Loucy (cell line): ENCODE results near the gene TBC1D26.

ENCODE experiments used
- H2AFZ ChIP-seq: fragments of 200-600 bp; sonication (generic); 2 replicates; pipeline ENCODE4 v1.6.0; 2016; ENCODE audit warnings: antibody characterized with exemption, mild to moderate bottlenecking, low read length, moderate library complexity
- H3F3A ChIP-seq: fragments of 200-600 bp; 2 replicates; pipeline ENCODE4 v1.6.0; 2016; ENCODE audit warnings: antibody characterized with exemption, low read depth, mild to moderate bottlenecking
- H3K27me3 ChIP-seq: fragments of 200-600 bp; sonication (generic); 2 replicates; pipeline ENCODE4 v1.6.1; 2014; ENCODE audit warnings: low read length, mild to moderate bottlenecking; ENCODE audit not compliant: insufficient read depth, poor library complexity, severe bottlenecking
- H3K36me3 ChIP-seq: fragments of 200-600 bp; sonication (generic); 2 replicates; pipeline ENCODE4 v1.6.1; 2016; ENCODE audit warnings: low read length; ENCODE audit not compliant: insufficient read depth
- H3K4me1 ChIP-seq: fragments of 200-600 bp; sonication (generic); 2 replicates; pipeline ENCODE4 v1.5.1; 2014; ENCODE audit warnings: low read length, mild to moderate bottlenecking; ENCODE audit not compliant: insufficient read depth, poor library complexity, severe bottlenecking
- H3K4me2 ChIP-seq: fragments of 200-600 bp; sonication (generic); 2 replicates; pipeline ENCODE4 v1.6.0; 2014; ENCODE audit warnings: antibody characterized with exemption, low read length, low read depth, mild to moderate bottlenecking; ENCODE audit not compliant: poor library complexity, severe bottlenecking
- H3K4me3 ChIP-seq: fragments of 200-600 bp; sonication (generic); 2 replicates; pipeline ENCODE4 v1.5.1; 2014; ENCODE audit warnings: low read length, mild to moderate bottlenecking, mixed read lengths; ENCODE audit not compliant: poor library complexity, severe bottlenecking
- H3K79me2 ChIP-seq: fragments of 200-600 bp; sonication (generic); 2 replicates; pipeline ENCODE4 v1.6.1; 2014; ENCODE audit warnings: low read length; ENCODE audit not compliant: insufficient read depth
- H3K9ac ChIP-seq: fragments of 200-600 bp; sonication (generic); 2 replicates; pipeline ENCODE4 v1.6.0; 2014; ENCODE audit warnings: mild to moderate bottlenecking, low read depth, low read length, moderate library complexity; ENCODE audit not compliant: poor library complexity, severe bottlenecking
- H3K9me2 ChIP-seq: fragments of 200-600 bp; sonication (generic); replicated peaks from 2 replicates; pipeline ENCODE4 v1.6.1; 2016; ENCODE audit warnings: low read depth, low read length, mixed read lengths
- H3K9me3 ChIP-seq: fragments of 200-600 bp; sonication (generic); 2 replicates; pipeline ENCODE4 v1.6.1; 2014; ENCODE audit warnings: mild to moderate bottlenecking, antibody characterized with exemption, low read length, low read depth; ENCODE audit not compliant: insufficient read depth
- H4K20me1 ChIP-seq: fragments of 200-600 bp; sonication (generic); 2 replicates; pipeline ENCODE4 v1.6.0; 2014; ENCODE audit warnings: antibody characterized with exemption, low read length, mild to moderate bottlenecking; ENCODE audit not compliant: insufficient read depth, poor library complexity, severe bottlenecking
- EZH2phosphoT487 ChIP-seq: fragments of 200-600 bp; IDR thresholded peaks from 2 replicates; pipeline ENCODE4 v1.6.1; 2018; ENCODE audit warnings: antibody characterized with exemption, mild to moderate bottlenecking, moderate library complexity, borderline replicate concordance
- TF ChIP-seq, protein P1 (sequence below): fragments of 200-600 bp; sonication (generic); conservative IDR thresholded peaks from 2 replicates; pipeline ENCODE4 v1.5.1; 2014; ENCODE audit warnings: mild to moderate bottlenecking, antibody characterized with exemption, low read length

The TBC1D26 gene

DNA sequence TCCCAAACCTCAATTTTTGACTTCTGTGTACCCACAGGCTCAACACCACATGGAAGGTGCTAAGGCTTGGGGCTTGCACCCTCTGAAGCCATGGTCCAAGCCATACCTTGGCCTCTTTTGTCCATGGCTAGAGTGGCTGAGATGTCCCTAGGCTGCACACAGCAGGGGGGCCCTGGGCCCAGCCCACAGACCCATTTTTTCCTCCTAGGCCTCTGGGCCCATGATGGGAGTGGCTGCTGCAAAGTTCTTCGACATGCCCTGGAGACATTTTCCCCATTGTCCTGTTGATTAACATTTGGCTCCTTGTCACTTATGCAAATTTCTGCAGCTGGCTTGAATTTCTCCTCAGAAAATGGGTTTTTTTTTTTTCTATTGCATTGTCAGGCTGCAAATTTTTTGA is 47.0 kb downstream of the TBC1D26 start:
- Histone ChIP-seq H3F3A (no peaks in the 10 kb centered on the region), H3K36me3 (no peaks in the 10 kb centered on the region), H3K9me3 (0 out of 2 replicates have a peak, but pooled peaks cover 3% of the 10 kb centered on the region), H3K9ac (no peak overlapping the region), H4K20me1 (no peaks in the 10 kb centered on the region), H3K4me2 (no peak overlapping the region), H3K9me2 (no peaks in the 10 kb centered on the region), H3K27me3 (no peaks in the 10 kb centered on the region), H3K4me1 (no peaks in the 10 kb centered on the region), H3K4me3 (no peak overlapping the region), H3K79me2 (no peaks in the 10 kb centered on the region), H2AFZ (no peak overlapping the region)
- no peak for TF ChIP-seq EZH2phosphoT487
- TF ChIP-seq, protein P1, sequence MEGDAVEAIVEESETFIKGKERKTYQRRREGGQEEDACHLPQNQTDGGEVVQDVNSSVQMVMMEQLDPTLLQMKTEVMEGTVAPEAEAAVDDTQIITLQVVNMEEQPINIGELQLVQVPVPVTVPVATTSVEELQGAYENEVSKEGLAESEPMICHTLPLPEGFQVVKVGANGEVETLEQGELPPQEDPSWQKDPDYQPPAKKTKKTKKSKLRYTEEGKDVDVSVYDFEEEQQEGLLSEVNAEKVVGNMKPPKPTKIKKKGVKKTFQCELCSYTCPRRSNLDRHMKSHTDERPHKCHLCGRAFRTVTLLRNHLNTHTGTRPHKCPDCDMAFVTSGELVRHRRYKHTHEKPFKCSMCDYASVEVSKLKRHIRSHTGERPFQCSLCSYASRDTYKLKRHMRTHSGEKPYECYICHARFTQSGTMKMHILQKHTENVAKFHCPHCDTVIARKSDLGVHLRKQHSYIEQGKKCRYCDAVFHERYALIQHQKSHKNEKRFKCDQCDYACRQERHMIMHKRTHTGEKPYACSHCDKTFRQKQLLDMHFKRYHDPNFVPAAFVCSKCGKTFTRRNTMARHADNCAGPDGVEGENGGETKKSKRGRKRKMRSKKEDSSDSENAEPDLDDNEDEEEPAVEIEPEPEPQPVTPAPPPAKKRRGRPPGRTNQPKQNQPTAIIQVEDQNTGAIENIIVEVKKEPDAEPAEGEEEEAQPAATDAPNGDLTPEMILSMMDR: no peak

DNA sequence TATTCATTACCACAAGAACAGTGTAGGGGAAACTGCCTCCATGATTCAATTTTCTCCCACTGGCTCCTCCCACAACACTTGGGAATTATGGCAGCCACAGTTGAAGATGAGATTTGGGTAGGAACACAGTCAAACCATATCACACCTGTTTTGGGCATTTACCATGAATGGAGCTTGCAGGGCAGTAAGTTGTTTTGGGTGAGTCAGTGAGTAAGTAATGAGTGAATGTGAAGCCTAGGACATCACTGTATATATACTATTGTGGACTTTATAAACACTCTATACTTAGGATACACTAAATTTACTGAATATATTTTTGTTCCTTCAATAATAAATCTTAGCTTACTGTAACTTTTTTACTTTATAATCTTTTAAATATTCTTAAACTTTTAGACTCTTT is 48.1 kb downstream of the TBC1D26 start:
- no peaks in the 10 kb centered on the region for H3K79me2 ChIP-seq
- no peak overlapping the region for H3K9ac ChIP-seq
- H3K9me2 ChIP-seq: no peaks in the 10 kb centered on the region
- no peaks in the 10 kb centered on the region for H4K20me1 ChIP-seq
- no peaks in the 10 kb centered on the region for H3K4me1 ChIP-seq
- H3K9me3 ChIP-seq: 0 out of 2 replicates have a peak, but pooled peaks cover 3% of the 10 kb centered on the region
- no peaks in the 10 kb centered on the region for H3K36me3 ChIP-seq
- H3F3A ChIP-seq: no peaks in the 10 kb centered on the region
- no peak overlapping the region for H3K4me3 ChIP-seq
- no peak overlapping the region for H2AFZ ChIP-seq
- H3K4me2 ChIP-seq: no peak overlapping the region
- TF ChIP-seq, protein P1: no peak
- TF ChIP-seq EZH2phosphoT487: no peak
- H3K27me3 ChIP-seq: no peaks in the 10 kb centered on the region

DNA sequence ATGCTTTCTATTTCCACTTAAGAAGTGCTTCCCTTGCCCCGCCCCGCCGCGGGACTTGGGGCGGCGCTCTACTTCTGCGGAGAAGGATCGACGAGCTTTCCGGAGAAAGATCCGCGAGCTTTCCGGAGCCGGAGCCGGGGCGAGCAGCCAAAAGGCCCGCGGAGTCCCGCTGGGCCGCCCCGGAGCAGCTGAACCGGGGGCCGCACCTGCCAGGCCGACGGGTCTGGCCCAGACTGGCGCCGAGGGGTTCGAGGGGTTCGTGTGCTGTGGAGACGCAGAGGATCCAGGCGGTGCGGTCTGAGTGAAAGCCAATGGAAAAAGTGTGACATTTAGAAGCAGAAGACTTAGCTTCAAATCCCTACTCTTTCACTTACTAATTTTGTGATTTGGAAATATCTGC is 50.8 kb downstream of the TBC1D26 start:
- Histone ChIP-seq H4K20me1 (no peaks in the 10 kb centered on the region), H3K79me2 (no peaks in the 10 kb centered on the region), H3F3A (no peaks in the 10 kb centered on the region), H2AFZ (no peak overlapping the region), H3K9ac (no peak overlapping the region), H3K4me3 (no peak overlapping the region), H3K4me2 (no peak overlapping the region), H3K4me1 (no peaks in the 10 kb centered on the region), H3K36me3 (no peaks in the 10 kb centered on the region), H3K9me3 (no peaks in the 10 kb centered on the region), H3K27me3 (no peaks in the 10 kb centered on the region), H3K9me2 (no peaks in the 10 kb centered on the region)
- no peak for TF ChIP-seq EZH2phosphoT487
- TF ChIP-seq, protein P1: no peak
